ENCODE results near the gene RPA1.
A peak's percentile ranks its signal among the peaks of the same experiment; 100 is the strongest.
"Not testable (repeated sequence)": the region's sequence is repeated elsewhere in the genome, so short reads cannot be mapped to it uniquely, and the experiment has no call there.

Gene RPA1

DNA sequence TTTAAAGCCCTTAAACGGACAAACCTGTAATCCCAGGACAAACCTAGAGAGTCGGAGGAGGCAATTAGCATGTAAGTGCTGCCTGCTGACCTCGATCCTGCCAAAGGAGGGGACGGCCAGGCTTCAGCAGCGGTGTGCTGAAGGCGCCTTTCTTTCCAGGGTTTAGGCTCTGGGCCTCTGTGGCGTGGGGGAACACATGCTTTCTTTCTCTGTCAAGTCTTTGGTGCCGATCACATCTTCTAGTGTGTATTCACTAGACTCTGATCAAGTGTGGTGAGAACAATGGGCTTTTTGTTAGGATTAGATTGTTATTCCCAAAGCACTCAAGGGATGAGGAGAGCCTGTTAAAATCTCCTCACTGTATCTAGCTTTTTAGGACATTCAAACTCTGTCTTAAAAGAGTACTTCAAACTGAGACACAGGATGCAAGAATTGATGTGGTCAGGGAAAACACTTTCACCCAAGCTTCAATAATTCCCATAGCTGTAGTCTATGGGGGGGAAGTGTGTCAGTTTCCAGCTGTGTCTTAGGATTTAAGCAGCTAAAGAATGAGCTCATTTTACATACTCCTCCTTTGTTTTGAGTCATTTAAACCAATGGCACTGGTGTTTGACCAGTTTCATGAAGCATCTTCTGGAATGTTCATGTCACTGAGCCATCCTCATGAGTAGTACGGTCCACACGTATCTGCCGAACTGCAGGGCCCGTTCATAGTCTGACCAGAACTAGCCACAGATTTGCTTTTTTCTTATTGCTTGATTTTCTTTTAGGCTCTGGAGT lies 51.2 kb downstream of the RPA1 start:
- DNase-seq = no peak

DNA sequence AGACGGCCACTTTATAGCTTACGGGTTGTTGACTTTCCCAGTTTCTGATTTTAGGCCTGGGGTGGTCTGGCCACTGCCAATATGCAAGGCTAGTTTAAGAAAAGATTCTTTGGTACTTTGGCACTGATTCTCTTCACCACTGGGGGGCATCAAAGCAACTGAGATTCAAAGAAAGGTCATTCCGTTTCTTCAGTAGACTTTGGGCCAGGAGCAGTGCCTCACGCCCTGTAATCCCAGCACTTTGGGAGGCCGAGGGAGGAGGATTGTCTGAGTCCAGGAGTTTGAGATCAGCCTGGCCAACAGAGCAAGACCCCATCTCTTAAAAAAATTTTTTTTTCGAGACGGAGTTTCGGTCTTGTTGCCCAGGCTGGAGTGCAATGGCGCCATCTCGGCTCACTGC lies 53.0 kb downstream of the RPA1 start:
- peak; percentile 42 for DNase-seq

DNA sequence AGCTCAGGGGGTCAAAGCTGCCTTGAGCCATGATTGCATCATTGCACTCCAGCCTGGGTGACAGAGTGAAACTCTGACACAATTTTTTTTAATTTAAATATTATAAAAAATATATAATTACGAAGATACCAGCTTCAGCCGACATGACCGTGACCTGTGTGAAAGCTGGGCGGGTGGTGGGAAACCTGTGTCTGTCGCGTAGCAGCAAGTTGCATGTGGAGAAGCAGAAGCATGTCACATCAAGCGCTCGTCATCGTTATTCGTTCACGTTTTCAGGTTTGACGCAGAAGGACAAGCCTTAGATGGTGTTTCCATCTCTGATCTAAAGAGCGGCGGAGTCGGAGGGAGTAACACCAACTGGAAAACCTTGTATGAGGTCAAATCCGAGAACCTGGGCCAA lies 53.7 kb downstream of the RPA1 start:
- DNase-seq = no peak

DNA sequence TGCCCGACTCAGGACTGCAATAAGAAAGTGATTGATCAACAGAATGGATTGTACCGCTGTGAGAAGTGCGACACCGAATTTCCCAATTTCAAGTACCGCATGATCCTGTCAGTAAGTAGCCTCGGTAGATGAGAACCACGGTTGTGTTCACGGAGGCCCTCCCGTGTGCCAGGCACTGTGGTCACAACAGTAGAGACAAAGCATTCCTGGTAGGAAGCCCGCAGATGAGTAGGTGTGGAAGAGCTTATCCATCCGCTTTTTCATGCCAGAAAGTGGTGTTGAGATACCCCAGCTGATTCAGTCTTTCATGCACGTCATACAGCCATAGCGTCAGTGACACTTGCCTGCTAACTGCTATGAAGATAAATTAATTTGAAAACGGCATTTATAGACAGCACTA lies 58.9 kb downstream of the RPA1 start:
- DNase-seq = no peak

DNA sequence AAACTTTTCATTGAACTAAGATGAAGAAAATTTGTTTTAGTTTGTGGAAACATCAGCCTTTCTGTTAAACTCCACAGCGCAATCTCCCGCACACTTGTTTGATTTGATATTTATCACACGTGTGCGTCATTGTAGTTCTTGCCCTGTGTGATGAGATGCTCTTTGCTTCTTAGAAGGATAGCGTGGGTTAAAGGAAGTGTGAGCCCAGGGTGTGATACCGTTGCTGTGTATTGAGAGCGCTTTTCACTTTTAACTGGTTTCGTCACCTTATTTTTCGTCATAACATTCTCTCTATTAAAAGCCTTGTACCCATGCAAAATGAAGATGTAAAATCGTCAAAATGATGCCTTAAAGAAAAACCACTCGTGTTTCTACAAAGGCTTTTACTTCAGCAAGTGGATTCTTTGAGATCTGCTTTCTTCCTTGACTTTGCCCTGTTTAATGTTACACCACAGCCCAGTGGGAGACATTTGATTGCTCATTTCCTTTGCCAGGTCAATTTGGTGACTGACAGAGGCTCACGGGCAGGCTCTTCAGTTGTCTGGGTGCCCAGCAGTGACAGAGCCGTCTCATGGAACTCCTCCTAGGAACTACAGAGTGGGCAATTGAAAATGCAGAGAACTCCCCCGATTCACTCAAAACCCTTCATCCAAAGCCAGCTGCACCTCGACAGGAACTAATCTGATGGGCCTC lies 61.1 kb downstream of the RPA1 start:
- DNase-seq = no peak

DNA sequence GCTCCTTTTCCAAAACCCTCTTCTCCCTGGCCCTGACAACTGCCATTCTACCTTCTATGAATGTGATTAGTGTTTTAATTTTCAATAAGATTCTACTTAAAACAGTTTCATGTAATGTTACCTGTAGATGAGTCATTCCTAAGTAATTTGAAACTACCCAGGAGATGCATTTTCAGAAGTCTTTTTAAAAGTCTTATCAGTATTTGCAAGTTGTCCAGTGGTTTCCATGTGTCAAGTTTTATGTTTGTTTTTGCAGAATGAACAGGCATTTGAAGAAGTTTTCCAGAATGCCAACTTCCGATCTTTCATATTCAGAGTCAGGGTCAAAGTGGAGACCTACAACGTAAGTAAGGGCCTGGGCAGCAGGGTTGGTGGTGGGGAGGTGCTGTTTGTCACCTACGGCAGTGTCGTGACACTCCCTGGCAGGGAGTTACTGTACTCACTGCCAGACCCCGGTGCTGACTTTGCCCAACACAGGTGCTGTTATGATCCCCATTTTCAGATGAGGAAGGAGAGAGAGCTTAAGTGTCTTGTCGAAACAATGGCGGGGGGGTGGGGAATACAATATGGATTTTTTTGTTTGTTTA lies 65.0 kb downstream of the RPA1 start:
- DNase-seq = no peak

DNA sequence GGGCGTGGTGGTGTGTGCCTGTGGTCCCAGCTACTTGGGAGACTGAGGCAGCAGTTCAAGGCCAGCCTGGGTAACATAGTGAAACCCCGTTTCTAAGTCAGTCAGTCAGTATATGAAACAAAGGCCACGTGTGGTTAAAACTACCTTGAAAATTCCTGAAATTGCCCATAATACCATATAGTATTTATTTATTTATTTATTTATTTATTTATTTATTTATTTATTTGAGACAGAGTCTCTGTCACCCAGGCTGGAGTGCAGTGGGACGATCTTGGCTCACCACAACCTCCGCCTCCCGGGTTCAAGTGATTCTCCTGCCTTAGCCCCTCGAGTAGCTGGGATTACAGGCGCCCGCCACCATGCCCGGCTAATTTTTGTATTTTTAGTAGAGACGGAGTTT lies 65.7 kb downstream of the RPA1 start:
- DNase-seq = not testable (repeated sequence)

DNA sequence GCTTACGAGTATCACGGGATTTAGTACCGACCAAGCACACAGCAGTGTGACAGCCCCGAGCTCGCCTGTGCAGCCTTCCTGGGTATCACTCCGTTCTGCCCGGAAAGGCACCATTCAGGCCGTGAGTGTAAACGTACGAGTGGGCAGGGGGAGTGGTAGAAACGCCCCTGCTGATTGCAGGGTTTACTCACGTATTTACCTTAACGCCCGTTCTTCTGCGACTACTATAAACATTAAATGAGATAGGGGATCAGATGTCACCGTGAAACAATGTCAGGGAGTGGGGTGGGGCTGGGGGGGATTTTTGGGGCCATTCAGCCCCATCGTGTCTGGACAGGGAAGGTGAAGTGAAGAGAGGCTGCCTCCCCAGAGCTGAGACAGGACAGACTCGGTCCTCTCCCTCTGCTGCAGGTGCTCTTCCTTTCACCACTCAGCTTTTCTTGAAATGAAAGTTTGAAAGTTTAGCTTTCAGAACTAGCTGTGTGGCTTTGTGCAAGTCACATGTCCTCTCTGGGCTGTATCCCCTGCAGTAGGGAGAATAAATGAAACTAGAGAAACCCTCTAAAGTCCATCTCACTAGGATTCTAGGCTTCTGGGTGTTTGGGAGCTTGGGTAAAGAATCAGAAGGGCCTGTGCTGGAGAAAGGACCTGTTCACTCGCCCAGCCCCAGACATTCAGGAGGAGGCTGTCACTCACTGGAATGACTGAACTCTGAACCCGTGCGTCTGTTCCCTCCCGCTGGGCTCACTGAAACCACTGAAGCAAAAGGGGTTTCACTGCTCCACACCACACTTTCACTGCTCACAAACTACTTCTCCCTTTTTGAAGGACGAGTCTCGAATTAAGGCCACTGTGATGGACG lies 66.7 kb downstream of the RPA1 start:
- no peak for DNase-seq

DNA sequence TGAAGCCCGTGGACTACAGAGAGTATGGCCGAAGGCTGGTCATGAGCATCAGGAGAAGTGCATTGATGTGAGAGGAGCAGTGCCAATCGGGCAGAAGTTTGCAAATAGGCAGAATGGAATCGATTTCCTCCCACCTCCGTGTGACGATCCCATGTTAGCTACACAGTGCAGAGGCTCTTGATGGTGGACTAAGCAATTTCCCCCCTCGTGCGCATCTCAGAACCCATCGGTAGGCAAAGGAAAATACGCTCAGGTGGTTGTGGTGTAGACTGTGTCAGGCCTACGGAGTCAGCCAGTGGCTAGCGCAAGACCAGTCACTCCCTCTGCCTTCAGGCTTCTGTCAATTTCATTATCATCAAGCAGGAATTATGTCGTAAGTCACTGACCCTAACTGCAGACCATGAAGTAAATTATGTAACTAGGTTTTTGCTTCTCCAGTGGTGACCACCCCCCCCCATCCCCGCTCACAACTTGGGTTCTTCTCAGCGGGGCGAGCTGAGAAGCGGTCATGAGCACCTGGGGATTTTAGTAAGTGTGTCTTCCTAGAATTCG lies 67.4 kb downstream of the RPA1 start:
- no peak for DNase-seq

DNA sequence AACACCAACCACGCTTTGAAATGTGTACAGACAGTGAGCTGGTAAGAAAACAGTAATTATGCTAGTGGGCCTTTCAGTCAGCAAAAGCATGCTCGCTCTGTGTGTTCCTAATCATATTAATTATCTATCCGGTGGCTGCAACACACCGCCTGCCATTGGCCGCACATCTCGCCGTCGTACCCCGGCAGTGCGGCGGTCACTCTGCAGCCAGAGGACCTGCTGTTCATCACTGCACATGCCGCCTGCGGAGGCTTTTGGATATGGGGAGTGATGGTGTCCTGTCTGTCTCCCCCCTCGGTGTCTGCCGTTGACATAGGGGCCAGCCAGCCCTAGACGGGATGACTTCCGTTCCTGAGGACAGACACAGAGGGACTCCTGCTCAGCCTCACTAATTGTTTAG lies 68.5 kb downstream of the RPA1 start:
- no peak for DNase-seq

DNA sequence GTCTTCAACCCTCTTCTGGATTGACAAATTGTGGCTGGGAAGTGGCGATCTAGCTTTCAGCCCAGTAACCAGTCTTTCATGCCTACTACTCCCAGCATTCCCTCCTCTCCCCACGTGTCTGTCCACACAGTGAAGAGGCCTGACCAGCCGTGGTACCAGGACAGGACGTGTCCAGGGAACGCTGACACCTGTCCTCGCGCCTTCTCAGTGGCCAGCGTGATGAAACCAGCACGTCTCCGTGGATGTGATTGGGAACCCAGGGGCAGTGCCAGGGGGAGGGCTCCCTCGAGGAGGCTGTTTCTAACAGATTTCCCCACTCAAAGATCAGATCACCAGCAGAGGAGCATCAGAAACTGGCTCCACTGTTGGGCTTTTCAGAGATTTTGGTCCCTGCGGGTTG lies 69.1 kb downstream of the RPA1 start:
- no peak for DNase-seq

DNA sequence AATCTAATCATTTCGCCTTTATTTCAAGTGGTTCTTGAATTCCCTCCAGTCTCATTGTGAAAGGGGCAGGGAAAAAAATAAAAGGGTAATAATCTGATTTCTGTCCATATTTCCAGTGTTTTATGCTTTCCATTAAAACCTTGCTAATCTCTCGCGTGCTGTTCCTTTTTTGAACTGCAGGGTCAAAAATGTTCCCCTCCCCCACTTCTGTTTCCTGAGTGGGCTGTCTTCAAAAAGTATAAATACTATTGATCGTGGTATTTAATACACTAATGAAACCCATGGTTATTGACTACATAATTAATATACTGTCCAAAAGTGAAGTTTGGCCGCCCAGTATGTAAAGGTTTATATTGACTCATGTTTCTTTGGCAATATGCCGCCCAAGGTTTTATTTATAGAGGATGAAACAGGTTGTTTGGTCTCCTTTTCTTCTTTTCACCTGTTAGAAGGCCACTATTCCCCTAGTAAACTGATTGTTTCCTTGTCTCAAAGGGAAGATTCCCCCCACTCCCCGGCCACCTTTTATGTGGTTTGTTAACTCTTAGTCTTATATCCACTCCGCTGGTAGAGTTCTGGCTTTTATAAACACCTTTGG lies 69.7 kb downstream of the RPA1 start:
- DNase-seq = no peak

DNA sequence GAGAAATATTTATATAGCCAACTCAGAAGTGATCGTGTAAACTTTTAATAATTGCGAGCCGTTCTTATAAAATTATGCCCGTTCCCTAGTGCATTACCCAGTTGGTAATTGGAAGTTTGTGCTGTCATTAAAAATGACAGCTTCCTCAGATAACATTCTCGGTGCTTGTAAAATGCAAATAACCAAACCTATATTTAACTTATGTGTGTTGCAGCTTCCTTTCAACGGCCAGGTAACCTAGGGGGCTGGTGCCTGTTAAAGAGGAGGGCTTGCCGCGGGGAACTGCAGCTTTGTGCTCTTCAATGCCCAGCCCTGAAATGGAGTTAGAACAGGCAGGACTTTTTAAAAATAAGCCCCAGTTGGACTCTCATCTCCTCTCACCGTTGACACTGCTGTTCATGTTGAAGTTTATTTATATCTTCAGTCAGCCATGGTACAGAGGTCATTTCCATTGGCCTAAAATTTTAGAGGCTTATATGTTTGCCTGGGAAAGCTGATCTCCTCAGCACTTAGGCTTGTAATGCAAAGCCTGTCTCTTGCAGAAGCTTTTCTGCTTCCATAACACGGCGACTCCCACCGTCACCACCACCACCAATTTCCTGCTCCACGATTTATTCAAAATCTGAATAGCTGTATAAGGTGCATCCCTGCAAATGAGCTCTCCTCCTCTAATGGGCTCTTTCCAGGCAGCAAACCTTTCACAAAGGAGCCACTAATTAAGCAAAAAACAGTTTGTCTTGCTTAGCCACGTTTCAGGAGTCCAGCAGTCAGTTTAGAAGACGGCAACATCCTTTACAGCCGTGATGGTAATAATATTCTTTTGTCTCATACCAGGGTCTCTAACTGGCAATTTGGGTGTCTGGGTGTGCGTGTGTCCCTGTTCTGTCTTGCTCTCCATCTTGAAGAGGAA lies 74.7 kb downstream of the RPA1 start:
- no peak for DNase-seq

DNA sequence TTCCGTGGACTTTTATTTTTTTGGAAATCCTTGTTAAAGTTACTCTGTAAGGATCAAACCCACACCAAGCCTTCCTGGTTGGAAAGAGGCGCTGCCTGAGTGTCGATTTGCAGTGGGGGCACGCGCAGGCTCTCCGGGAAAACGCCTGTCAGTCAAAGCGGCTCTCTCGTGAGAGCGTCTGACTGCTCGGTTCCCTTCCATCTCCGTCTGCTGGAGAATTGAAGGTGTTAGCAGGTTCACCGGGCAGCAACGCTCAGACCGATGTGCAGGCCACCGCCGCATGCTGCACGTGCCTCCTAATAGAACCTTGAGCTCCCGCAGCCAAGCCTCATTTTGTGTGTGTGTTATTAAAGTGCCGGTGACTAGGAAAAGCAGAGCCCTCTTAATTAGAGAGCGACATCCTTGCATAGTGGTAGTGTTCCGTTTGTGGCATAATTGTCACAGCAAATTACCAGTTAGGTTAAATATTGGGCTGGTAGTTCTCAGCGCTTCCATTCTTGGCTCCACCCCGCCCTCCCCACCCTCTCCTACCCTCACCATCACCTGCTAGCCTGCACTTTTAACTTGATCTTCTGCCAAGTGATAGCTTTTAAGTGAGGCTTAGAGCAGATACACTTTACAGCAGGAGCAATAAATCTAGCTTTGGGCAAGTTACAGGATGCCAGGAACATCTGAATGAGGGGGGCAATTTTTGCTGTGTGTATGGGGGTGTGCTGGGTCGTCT lies 75.5 kb downstream of the RPA1 start:
- DNase-seq = no peak

DNA sequence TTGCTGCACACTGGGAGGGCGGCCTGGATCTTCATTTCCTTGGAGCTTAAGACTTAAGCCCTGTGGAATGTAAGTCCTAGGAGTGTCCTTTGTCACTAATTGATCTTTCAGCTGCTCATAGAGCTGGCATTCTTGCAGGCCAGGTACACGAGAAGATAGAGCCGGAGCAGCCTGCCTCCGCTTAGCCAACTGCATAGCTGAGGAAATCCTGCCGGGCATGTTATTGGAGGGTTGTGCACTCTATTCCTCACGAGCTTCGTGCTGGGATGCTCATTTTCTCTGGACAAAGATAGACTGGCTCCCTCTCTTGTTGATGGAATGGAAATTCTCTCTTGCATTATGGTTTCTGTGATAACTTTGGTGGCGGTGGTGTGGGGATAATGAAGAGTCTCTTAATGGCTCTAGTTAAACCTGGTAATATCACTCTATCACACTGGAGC lies 76.9 kb downstream of the RPA1 start:
- DNase-seq = peak; percentile 9

DNA sequence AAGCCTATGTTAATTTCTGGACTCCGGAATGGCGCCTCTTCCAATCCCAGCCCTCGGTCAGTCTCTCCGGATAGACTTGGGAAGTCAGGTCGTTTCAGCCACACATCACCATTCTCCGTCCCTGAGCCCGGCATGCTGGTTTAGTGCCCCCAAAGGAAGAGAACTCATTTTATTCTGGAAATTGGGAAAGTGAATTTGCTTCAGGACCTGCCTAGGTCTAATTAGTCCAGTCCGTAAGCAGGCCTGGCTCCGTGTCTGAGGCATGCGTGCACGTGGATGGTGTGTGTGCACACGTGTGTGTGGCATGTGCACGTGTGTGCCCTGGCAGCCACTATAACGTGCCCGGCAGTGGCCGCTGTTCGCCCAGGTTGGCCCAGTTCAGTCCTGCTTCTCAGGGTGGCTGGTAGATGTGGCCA lies 77.4 kb downstream of the RPA1 start:
- DNase-seq = no peak

DNA sequence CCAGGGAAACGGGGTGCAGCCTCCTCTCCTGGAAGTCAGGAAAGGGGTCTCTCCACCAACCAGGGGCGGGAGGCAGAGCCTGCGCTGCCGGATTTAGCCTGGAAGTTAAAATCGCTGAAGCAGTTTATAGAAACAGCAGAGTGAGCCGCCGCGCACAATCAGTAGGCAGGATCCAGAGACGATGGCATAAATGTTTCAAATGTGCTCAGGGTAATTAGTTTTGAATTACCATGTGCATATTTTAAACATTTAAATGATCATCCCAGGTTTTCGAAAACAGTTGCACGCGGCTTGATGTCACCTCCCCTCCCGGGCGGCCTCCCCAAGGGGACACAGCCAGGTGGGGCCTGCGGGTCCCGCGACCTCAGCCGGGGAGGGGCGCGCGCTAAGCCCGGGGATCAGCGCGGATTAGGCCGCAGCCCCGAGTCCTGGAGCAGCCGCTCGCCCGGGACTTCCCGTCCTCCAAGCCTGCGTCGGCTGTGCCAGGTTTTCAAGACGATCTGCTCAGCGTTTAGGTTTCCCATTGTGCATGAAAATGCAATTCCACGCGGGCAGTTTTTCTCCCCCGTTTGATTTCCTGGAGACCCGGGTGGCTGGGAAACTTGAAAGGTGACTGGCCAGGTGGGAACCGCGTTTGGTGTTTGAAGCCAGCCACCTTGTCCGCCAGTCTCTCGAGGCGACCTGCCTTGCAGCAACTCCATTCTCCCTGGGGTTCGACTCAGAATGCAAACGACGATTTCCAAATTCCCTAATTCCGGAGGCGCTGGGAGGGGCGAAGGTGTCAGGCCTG lies 78.3 kb downstream of the RPA1 start:
- peak; percentile 34 for DNase-seq

DNA sequence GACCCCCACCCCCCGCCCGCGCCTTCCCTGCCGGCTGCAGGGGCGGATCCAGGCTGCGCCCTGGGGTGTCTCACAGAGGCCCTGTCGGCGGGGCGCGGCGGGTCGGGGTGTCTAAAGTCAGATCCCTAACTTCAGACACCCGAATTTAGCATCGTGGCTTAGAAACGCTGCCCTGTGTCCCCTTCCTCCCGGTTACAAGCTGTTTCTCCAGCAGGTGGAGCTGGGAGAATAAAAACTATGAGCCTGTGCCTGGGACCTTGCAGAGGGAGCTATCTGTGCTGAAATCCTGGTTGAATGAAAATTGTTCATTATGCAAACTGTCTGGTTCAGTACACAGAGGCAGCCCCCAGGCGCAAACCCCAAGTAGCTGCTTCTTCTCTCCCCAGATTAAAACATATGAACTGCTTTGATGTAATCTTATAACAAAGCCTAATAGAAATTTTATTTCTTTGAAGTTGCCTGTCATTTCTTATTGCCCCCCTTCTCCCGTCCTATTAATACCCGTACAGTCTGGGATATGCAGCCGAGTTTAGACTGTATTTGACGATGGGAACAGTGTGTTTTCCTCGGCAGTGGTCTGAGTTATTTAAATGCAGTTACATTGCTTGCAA lies 79.0 kb downstream of the RPA1 start:
- peak; percentile 76 for DNase-seq

DNA sequence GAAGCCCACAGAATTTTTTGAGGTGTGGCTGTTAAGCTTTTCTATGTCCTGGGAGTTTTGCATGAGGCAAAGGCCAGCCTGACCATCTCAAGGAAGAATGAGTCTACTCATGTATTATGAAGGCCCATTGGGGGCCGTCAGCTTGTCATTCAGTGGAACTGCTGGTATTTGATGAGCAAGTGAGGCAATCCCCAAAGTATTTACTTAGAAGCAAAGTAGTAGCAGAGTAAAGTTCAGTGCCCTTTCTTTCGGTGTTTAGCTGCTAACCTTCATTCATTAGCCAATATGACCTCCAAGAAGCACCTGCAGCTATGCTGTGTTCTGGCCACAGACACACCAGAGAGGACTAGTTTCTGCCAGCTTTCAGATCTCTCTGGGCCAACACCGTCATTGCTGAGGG lies 80.2 kb downstream of the RPA1 start:
- no peak for DNase-seq
